HUES64 (cell line): ENCODE measurements around the gene ADAM30.

Source experiments
- H3K27ac ChIP-seq: 2 replicates; pipeline ENCODE4 v1.7.0; 2013; ENCODE audit warnings: low read depth, low read length, inconsistent platforms
- H3K27me3 ChIP-seq: 2 replicates; pipeline ENCODE4 v1.6.1; 2013; ENCODE audit warnings: mild to moderate bottlenecking, low read length; ENCODE audit not compliant: insufficient read depth
- H3K36me3 ChIP-seq: 2 replicates; pipeline ENCODE4 v1.6.1; 2013; ENCODE audit warnings: mild to moderate bottlenecking, low read length; ENCODE audit not compliant: insufficient read depth
- H3K4me1 ChIP-seq: 2 replicates; pipeline ENCODE4 v1.6.1; 2013; ENCODE audit warnings: mild to moderate bottlenecking, low read length, moderate library complexity; ENCODE audit not compliant: insufficient read depth
- H3K4me3 ChIP-seq: 2 replicates; pipeline ENCODE4 v1.5.1; 2013; ENCODE audit warnings: mild to moderate bottlenecking, low read length, moderate library complexity
- H3K9ac ChIP-seq: 2 replicates; pipeline ENCODE4 v1.6.1; 2013; ENCODE audit warnings: mild to moderate bottlenecking, low read depth, low read length
- H3K9me3 ChIP-seq: 2 replicates; pipeline ENCODE4 v1.6.1; 2013; ENCODE audit warnings: low read depth, low read length; ENCODE audit not compliant: insufficient read depth
- WGBS: fragments of 150-250, 120-280 bp; methylation state at CpG from one replicate; pipeline ENCODE4 v1.1.7; 2013; ENCODE audit warnings: missing lambda C conversion rate; 5-methylcytosine and 5-hydroxymethylcytosine counted together

Gene ADAM30

DNA sequence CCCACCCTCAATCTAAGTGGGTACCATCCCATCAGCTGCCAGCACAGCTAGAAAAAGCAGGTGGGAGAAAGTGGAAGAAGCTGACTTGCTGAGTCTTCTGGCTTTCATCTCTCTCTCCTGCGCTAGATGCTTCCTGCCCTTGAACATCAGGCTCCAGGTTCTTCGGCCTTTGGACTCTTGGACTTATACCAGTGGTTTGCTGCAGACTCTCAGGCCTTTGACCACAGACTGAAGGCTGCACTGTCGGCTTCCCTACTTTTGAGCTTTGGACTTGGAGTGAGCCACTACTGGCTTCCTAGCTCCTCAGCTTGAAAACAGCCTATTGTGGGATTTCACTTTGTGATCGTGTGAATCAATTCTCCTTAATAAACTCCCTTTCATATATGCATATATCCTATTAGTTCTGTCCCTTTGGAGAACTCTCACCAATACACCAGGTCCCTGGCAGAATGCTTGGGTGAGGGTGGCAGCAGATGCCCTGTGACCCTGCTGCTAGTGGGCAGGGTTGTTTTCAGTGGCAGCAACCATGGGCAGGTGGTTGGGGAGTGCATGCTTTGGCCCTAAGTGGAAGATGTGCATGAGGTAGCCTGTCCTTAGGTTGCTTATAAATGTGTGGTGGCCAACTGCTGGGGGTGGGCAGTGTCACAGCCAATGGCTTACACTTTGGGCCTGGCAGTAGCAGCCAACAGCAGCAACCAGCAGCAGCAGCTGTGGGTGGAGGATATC lies 10.8 kb upstream of the ADAM30 start:
- no peak overlapping the region for H3K4me3 ChIP-seq
- no peak overlapping the region for H3K27ac ChIP-seq
- H3K4me1 ChIP-seq, result 0 out of 2 replicates have a peak, but pooled peaks cover 9% of the 10 kb centered on the region
- H3K9ac ChIP-seq, result no peak overlapping the region
- no peaks in the 10 kb centered on the region for H3K9me3 ChIP-seq
- H3K27me3 ChIP-seq, result no peaks in the 10 kb centered on the region
- 97% methylated on average over 4 of the region's 4 CpGs for WGBS
- no peaks in the 10 kb centered on the region for H3K36me3 ChIP-seq

DNA sequence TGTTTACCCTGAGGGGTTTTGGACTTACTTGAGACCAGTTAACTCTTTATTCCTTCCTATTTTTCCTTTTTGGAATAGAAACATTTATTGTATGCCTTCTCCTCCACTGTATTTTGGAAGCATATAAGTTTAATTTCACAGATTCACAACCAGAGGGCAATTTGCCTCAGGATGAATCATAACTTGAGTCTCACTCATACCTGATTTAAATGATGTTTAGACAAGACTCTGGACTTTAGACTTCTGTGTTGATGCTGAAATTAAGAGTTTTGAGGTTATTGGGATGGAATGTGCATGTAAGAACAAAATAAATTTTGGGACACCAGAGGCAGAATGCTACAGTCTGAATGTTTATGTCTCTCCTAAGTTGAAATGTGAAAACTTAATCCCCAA lies 7.1 kb upstream of the ADAM30 start:
- no peaks in the 10 kb centered on the region for H3K36me3 ChIP-seq
- H3K27me3 ChIP-seq, result no peaks in the 10 kb centered on the region
- H3K27ac ChIP-seq, result no peak overlapping the region
- no peaks in the 10 kb centered on the region for H3K4me1 ChIP-seq
- H3K9me3 ChIP-seq, result no peaks in the 10 kb centered on the region
- no peak overlapping the region for H3K9ac ChIP-seq
- H3K4me3 ChIP-seq, result no peak overlapping the region

DNA sequence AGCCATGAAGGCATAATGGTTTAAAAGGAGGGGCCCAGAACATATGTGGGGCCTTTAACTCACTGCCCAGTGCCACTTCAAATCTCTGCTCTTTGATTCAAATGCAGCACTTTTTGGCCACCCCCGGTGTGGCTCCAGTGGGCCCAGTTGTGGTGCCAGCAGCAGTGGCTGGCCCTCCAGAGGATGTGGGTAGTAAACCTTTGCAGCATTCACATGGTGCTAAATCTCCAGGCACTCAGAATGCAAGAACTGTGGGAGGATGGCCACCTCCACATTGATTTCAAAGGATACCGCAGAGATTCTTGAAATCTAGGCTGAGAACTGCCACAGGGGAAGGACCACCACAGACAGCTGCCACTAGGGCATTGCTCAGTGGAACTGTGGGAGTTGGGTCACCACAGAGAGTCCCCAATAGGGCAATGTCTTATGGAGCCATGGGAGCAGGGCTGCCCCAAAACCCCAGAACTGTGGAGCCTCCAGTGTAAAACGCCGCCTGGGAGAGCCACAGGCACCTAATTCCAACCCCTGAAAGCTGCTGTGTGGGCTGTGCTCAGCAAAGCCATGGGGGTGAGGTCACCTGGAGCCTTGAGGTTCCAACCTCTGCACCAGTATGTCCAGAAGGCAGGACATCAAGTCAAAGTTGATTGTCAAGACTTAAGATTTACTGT lies 6.6 kb upstream of the ADAM30 start:
- H3K9ac ChIP-seq, result no peak overlapping the region
- no peaks in the 10 kb centered on the region for H3K27me3 ChIP-seq
- no peaks in the 10 kb centered on the region for H3K36me3 ChIP-seq
- H3K4me1 ChIP-seq, result no peaks in the 10 kb centered on the region
- WGBS, result 91% methylated on average over 4 of the region's 4 CpGs
- no peak overlapping the region for H3K27ac ChIP-seq
- H3K4me3 ChIP-seq, result no peak overlapping the region
- H3K9me3 ChIP-seq, result no peaks in the 10 kb centered on the region

DNA sequence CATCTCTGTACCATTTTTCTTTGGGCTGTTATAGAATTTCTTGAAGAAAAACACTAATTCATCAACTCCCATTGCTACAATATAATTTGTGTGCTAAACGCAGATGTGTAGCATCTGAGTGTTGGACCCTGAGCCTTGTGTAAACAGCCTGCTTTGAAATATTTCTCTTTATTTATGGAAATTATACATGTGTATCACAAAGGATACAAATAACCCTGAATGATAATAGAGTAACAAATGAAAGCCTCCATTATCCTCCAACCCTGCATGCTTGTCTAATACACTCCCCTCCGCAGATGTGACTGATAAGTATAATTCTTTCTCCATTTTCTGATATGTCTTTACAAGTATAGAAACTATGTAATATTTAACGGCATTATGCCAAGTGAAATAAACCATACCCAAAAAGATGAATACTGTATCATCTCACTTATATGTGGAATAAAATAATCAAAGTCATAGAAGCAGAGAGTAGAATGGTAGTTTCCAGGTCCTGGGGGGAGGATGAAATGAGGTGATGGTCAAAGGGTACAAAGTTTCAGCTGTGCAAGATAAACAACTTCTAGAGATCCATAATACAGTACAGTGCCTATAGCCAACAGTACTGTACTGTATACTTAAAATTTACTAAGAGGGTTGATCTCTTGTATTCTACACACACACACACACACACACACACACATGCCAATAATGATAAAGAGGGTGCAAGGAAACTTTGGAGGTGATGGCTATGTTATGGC lies 2.8 kb upstream of the ADAM30 start:
- Histone ChIP-seq H3K9ac (no peak overlapping the region), H3K9me3 (no peaks in the 10 kb centered on the region), H3K36me3 (no peaks in the 10 kb centered on the region), H3K4me3 (no peak overlapping the region), H3K4me1 (no peaks in the 10 kb centered on the region), H3K27me3 (no peaks in the 10 kb centered on the region), H3K27ac (no peak overlapping the region)
- WGBS, result no CpG with 5 or more reads among the region's 3 CpGs

DNA sequence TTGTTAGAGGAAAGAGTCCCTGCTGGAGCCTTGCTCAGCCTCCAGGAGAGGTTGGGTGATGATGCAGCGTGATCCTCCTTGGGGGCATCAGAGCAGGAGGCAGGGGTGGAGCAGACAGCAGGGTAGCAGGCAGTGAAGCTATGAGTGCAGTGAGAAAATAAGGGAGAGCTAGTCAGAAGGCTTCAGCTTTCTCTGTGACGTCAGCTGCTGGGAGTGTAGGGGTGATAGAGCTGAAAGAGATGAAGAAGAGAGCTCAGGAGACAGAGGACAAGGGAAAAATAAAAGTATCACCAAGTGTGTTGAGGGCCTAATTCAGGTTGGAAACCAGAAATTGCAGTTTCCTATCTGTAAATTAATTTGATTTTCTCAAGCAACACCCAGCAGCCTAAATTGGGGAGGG lies 2.2 kb upstream of the ADAM30 start:
- no peaks in the 10 kb centered on the region for H3K27me3 ChIP-seq
- H3K4me1 ChIP-seq, result no peaks in the 10 kb centered on the region
- no peaks in the 10 kb centered on the region for H3K36me3 ChIP-seq
- no peak overlapping the region for H3K27ac ChIP-seq
- no peak overlapping the region for H3K9ac ChIP-seq
- 64% methylated on average over 2 of the region's 2 CpGs for WGBS
- no peak overlapping the region for H3K4me3 ChIP-seq
- no peaks in the 10 kb centered on the region for H3K9me3 ChIP-seq

DNA sequence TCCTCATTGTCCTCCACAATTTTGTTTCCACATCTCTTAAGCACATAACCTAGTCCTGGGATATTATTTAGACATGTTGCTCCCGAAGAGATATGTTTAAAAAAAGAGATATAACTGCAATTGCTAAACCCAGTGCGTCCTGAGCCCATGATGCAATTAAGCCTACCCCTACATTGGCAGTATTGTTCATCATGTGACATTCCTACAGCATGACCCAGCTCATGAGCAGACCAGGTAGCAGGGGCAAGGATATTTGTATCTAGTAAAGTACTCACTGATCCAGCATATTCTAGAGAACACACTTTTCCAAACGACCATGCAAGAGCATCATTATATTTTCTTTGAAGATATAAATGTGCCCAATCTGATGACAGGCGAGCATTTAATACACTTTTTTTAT lies 1.2 kb downstream of the ADAM30 start:
- Histone ChIP-seq H3K36me3 (no peaks in the 10 kb centered on the region), H3K27me3 (no peaks in the 10 kb centered on the region), H3K9ac (no peak overlapping the region), H3K4me3 (no peak overlapping the region), H3K4me1 (no peaks in the 10 kb centered on the region), H3K9me3 (no peaks in the 10 kb centered on the region), H3K27ac (no peak overlapping the region)
- WGBS, result 91% methylated on average over 4 of the region's 4 CpGs

DNA sequence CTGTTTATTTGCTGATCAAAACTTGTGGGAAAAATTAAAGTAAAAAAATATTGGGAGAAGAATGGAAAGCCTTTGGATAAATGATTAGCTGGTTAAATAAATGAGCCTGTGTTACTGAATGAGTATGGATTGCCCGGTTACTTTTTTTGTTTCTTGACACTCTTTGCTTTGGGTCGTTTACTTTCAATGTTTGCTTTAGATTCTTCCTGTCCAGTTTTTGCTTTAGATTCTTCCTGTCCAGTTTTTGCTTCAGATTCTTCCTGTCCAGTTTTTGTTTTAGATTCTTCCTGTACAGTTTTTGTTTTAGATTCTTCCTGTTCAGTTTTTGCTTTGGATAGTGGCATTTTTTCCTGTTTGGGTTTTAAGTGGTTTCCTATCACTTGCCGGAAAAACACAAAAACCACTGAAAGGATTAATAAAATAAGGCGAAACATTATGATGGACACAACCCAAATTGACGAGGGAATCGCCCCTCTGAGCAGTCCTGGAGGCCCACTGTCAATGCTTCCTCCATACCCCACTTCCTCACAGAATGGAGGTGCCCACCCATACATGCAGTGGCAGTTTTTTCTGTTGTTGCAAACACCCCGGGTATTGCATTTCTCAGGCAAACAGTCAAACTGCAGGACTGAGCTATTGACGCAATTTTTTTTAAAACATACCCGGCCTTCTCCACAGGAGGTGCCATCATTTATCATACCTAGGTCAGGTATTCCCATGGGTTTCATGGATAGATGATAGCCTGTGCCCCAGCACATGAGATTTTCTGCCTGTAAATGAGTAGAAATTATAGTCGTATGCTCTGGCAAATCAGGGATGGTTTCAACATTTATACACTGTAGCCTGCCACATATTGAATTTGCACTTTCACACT lies 2.3 kb downstream of the ADAM30 start:
- 94% methylated on average over 10 of the region's 10 CpGs for WGBS
- Histone ChIP-seq H3K27ac (no peak overlapping the region), H3K27me3 (no peaks in the 10 kb centered on the region), H3K4me3 (no peak overlapping the region), H3K9me3 (no peaks in the 10 kb centered on the region), H3K4me1 (no peaks in the 10 kb centered on the region), H3K9ac (no peak overlapping the region), H3K36me3 (no peaks in the 10 kb centered on the region)

DNA sequence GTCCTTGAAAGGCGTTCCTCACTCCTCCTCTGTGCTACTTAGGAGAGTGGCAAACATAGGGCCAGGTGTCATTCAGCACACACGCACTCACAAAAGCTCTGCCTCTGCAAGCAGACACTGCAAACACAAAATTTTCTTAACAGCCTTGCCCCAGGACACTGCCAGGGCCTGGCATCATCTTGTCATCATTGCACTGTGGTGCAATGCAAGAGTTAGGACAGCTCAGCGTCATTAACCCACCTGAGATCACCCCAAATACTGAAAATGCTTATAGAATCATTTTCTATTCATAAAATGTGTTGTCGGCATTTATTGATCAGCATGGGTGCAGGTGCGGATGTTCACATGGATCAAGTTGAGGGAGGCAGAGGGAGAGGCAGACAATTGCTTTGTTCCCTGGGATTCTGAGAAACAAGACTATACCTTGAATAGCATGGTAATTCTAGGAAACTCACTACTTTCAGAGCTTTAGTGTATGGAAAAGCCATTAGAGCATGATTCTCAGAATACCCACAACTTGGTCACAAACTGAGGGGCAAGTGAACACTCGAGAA lies 3.0 kb downstream of the ADAM30 start:
- WGBS, result 87% methylated on average over 6 of the region's 6 CpGs
- no peaks in the 10 kb centered on the region for H3K9me3 ChIP-seq
- H3K4me1 ChIP-seq, result no peaks in the 10 kb centered on the region
- no peaks in the 10 kb centered on the region for H3K27me3 ChIP-seq
- no peak overlapping the region for H3K9ac ChIP-seq
- H3K27ac ChIP-seq, result no peak overlapping the region
- H3K36me3 ChIP-seq, result no peaks in the 10 kb centered on the region
- H3K4me3 ChIP-seq, result no peak overlapping the region

DNA sequence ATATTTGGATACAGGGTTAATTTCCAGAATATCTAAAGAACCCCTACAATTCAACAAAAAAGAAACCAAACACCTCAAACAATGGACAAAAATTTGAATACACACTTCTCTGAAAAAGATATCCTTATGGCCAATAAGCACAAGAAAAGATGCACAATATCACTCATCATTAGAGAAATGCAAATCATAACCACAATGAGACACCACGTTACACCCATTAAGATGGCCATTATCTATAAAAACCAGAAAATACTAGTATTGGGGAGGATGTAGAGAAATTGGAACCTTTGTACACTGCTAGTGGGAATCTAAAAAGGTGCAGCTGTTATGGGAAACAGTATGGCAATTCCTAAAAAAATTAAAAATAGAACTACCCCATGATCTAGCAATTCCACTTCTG lies 4.9 kb downstream of the ADAM30 start:
- H3K4me1 ChIP-seq, result no peaks in the 10 kb centered on the region
- no peak overlapping the region for H3K4me3 ChIP-seq
- H3K27ac ChIP-seq, result no peak overlapping the region
- H3K27me3 ChIP-seq, result no peaks in the 10 kb centered on the region
- no peak overlapping the region for H3K9ac ChIP-seq
- no peaks in the 10 kb centered on the region for H3K36me3 ChIP-seq
- WGBS, result 100% methylated on average over 1 of the region's 1 CpG
- no peaks in the 10 kb centered on the region for H3K9me3 ChIP-seq

DNA sequence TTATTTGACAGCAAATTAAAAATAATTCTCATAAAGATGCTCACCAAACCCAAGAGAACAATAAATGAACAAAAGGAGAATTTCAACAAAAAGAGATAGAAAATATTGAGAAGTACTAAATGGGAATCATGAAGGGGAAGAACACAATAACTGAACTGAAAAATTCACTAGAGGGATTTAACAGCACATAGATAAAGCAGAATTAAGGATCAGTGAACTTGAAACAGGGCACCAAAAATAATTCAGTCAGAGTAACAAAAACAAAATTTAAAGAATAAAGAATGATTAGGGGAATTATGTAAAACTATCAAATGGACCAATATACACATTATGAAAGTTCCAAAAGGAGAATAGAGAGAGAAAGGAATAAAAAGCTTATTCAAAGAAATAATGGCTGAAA lies 7.8 kb downstream of the ADAM30 start:
- no peaks in the 10 kb centered on the region for H3K27me3 ChIP-seq
- no peaks in the 10 kb centered on the region for H3K4me1 ChIP-seq
- H3K36me3 ChIP-seq, result no peaks in the 10 kb centered on the region
- H3K4me3 ChIP-seq, result no peak overlapping the region
- no peaks in the 10 kb centered on the region for H3K9me3 ChIP-seq
- H3K27ac ChIP-seq, result no peak overlapping the region
- no peak overlapping the region for H3K9ac ChIP-seq

DNA sequence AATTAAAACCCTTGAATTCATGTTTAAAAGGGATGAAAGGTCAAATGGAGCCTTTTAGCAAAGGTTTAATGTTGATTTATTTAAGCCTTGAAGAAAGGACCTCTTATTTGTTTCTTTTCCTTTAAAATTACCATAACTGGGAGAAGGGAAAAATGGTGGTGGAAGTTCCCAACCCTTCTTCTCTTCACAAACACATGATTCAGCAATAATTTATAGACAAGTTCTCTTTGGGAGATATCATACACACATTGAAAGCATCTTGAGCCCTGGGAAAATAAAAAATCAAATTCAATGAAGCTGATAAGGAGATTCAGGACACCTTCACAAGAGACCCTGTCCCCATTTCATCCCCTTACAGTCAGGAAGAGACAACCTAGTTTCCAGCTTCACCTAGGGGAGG lies 8.9 kb downstream of the ADAM30 start:
- no peak overlapping the region for H3K9ac ChIP-seq
- no peaks in the 10 kb centered on the region for H3K27me3 ChIP-seq
- H3K4me3 ChIP-seq, result no peak overlapping the region
- H3K9me3 ChIP-seq, result no peaks in the 10 kb centered on the region
- no peaks in the 10 kb centered on the region for H3K4me1 ChIP-seq
- no peaks in the 10 kb centered on the region for H3K36me3 ChIP-seq
- no peak overlapping the region for H3K27ac ChIP-seq
